DMS79 (cell line): ENCODE results near the gene TEKT5.

Experiments used
- DNase-seq: peaks from one replicate; lab custom pipeline; 2025; lab: John Stamatoyannopoulos, UW

Gene TEKT5

DNA sequence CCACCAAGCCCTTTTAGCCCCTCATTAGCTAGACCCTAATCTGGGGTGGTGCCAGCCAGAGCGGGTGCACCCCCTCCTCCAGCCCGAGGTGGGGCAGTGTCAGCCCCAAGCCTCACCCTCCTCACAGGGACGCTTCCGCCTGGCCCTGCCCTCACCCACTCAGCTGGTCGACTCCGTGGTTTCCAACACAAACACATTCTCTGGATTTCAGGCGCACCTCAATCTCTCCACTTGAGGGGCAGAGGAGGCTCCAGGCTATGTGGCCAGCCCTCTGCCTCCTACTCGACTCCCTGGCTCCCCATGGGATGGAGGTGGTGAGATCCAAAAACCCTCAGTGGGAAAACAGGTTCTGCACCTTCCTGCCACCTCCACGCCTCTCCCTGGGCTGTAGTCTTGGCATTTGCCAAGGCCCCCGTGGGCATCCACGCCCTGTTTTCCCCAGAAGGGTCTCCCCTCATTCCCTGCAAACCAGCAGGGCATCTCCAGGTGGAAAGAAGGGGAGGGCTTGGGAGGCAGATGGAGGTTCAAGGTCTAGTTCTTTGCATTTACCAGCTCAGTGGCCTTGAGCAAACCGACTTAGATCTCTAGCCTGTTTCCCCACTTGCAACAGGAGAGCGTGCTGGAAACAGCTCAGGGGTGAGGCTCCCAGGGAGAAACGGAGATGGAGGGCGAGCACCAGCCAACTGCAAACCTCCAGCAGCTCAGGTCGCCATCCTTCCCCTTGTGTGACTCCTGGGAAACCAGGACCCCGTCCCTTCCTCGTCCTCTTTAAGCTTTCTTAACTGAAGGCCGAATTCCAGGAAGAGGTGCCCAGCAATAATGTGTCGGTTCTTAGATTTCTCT lies 116.0 kb downstream of the TEKT5 start:
- peak; percentile 73 for DNase-seq
